ENCODE results near the gene ATXN10.

DNA sequence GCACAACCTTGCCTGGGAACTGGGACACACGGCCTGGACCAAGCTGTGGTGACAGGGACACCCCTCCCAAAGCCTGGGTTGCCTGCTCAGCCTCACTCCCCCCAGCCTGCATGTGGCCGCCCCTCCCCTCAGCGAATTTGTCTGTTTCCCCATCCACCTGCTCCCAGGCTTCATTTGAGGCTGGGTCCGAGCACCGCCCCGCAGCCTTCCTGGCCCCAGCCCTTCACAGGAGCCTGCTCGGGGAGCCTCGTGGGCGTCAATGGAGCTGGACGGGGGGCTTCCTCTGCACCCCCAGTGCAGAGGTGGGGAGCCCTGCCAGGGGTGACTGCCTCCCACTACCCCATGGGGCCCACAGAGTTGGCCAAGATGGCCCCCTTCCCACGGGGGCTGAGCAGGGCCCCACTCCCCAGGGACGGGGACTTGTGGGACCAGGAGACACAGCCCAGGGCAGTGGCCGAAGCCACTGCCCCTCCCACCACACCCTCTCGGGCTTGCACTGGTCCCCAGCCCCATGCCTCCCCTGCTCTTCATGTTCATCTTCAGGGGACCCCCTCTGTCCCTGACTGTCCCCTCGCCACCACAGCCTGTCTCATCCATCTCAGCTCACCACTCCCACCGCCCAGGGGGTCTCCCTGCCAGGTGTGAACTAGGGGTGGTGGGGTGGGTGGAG, 213.7 kb downstream of the ATXN10 start:
- TF ChIP-seq YY1 (IDR thresholded peaks at IDR 0.05; ENCODE audit: extremely low read depth, insufficient replicate concordance, low read depth, low read length) (no peak), EZH2 (IDR thresholded peaks at IDR 0.05) (no peak), POLR2A (IDR thresholded peaks at IDR 0.05; ENCODE audit: borderline replicate concordance, extremely low read depth, insufficient read depth, insufficient read length) (no peak), EZH2phosphoT487 (IDR thresholded peaks at IDR 0.05; ENCODE audit: borderline replicate concordance) (no peak), POLR2AphosphoS5 (IDR thresholded peaks at IDR 0.05; ENCODE audit: low read depth, low read length) (no peak), TCF7L2 (IDR thresholded peaks at IDR 0.05; ENCODE audit: borderline replicate concordance, extremely low read depth, insufficient read depth, insufficient read length) (no peak), SIN3A (IDR thresholded peaks at IDR 0.05; ENCODE audit: low read depth) (no peak), SP1 (IDR thresholded peaks at IDR 0.05; ENCODE audit: low read depth) (no peak), RAD21 (IDR thresholded peaks at IDR 0.05; ENCODE audit: low read depth) (no peak), ZNF274 (IDR thresholded peaks at IDR 0.05; ENCODE audit: low read depth, low read length) (no peak), FOSL1 (IDR thresholded peaks at IDR 0.05; ENCODE audit: low read depth) (no peak)
- TF ChIP-seq, protein P1, sequence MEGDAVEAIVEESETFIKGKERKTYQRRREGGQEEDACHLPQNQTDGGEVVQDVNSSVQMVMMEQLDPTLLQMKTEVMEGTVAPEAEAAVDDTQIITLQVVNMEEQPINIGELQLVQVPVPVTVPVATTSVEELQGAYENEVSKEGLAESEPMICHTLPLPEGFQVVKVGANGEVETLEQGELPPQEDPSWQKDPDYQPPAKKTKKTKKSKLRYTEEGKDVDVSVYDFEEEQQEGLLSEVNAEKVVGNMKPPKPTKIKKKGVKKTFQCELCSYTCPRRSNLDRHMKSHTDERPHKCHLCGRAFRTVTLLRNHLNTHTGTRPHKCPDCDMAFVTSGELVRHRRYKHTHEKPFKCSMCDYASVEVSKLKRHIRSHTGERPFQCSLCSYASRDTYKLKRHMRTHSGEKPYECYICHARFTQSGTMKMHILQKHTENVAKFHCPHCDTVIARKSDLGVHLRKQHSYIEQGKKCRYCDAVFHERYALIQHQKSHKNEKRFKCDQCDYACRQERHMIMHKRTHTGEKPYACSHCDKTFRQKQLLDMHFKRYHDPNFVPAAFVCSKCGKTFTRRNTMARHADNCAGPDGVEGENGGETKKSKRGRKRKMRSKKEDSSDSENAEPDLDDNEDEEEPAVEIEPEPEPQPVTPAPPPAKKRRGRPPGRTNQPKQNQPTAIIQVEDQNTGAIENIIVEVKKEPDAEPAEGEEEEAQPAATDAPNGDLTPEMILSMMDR (IDR thresholded peaks at IDR 0.05 in 2 of 3, conservative IDR thresholded peaks at IDR 0.05 in 1 of 3; ENCODE audit: borderline replicate concordance in 1 of 3, insufficient read depth in 1 of 3, low read depth in 2 of 3, low read length in 2 of 3) = no peak
- TF ChIP-seq, protein P2, sequence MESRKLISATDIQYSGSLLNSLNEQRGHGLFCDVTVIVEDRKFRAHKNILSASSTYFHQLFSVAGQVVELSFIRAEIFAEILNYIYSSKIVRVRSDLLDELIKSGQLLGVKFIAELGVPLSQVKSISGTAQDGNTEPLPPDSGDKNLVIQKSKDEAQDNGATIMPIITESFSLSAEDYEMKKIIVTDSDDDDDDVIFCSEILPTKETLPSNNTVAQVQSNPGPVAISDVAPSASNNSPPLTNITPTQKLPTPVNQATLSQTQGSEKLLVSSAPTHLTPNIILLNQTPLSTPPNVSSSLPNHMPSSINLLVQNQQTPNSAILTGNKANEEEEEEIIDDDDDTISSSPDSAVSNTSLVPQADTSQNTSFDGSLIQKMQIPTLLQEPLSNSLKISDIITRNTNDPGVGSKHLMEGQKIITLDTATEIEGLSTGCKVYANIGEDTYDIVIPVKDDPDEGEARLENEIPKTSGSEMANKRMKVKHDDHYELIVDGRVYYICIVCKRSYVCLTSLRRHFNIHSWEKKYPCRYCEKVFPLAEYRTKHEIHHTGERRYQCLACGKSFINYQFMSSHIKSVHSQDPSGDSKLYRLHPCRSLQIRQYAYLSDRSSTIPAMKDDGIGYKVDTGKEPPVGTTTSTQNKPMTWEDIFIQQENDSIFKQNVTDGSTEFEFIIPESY (IDR thresholded peaks at IDR 0.05; ENCODE audit: extremely low read depth, insufficient replicate concordance, low read length) = no peak
- TF ChIP-seq, protein P3, sequence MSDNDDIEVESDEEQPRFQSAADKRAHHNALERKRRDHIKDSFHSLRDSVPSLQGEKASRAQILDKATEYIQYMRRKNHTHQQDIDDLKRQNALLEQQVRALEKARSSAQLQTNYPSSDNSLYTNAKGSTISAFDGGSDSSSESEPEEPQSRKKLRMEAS (IDR thresholded peaks at IDR 0.05) = no peak
